Panc1 (cell line): ENCODE data around the gene LEPROT. TPM values are rescaled to one million over a fixed set of nuclear protein-coding genes. Genes with fewer than 3 reads are reported as not detected.

Source experiments
- ATAC-seq: fragments of 200-7000 bp; cut with Tn5 transposase; 2 replicates; pipeline ENCODE4 v1.9.1; 2020; ENCODE audit warnings: mild to moderate bottlenecking, moderate library complexity
- BruUV-seq: library from RNA; stranded (reverse); fragments of 400-500 nt; replicated peaks from 2 replicates; lab custom pipeline; 2021; lab: Mats Ljungman, UMichigan
- CTCF ChIA-PET: fragments of 300-600 bp; sonication (Branson Sonifier 250); formaldehyde crosslinking; loops from one replicate; lab custom pipeline; 2022; ENCODE audit warnings: antibody characterized with exemption; lab: Charles Lee
- POLR2A ChIA-PET: fragments of 300-600 bp; sonication (Branson Sonifier 250); formaldehyde crosslinking; loops from one replicate; lab custom pipeline; 2022; ENCODE audit warnings: antibody characterized with exemption; lab: Charles Lee
- DNase-seq: peaks from one replicate; pipeline ENCODE4 v3.0.0-alpha.2; 2010; ENCODE audit warnings: low read depth, low spot score
- H3K27ac ChIP-seq: 2 replicates; pipeline ENCODE4 v1.5.1; 2011; ENCODE audit warnings: mild to moderate bottlenecking, low read length, inconsistent platforms
- H3K27me3 ChIP-seq: fragments of 200-500 bp; sonication (Bioruptor generic); 2 replicates; pipeline ENCODE4 v1.6.0; 2014; ENCODE audit warnings: low read length, inconsistent platforms; ENCODE audit not compliant: control insufficient read depth, insufficient read depth
- H3K36me3 ChIP-seq: fragments of 200-500 bp; sonication (Bioruptor generic); 2 replicates; pipeline ENCODE4 v1.5.1; 2014; ENCODE audit warnings: inconsistent platforms, mild to moderate bottlenecking, low read length, moderate library complexity; ENCODE audit not compliant: control insufficient read depth, insufficient read depth
- H3K4me1 ChIP-seq: 2 replicates; pipeline ENCODE4 v1.5.1; 2011; ENCODE audit warnings: inconsistent platforms, mild to moderate bottlenecking, low read length, moderate library complexity; ENCODE audit not compliant: control insufficient read depth, insufficient read depth
- H3K4me3 ChIP-seq, 2 experiments: 2 replicates each; pipeline ENCODE4 v1.5.1; 2011 to 2012; ENCODE audit warnings: low read depth in 2 of 2, low read length in 2 of 2, mild to moderate bottlenecking in 2 of 2, inconsistent platforms in 1 of 2, moderate library complexity in 1 of 2
- H3K9me3 ChIP-seq: fragments of 200-500 bp; sonication (Bioruptor generic); 2 replicates; pipeline ENCODE4 v1.5.1; 2014; ENCODE audit warnings: low read depth, mild to moderate bottlenecking, inconsistent platforms, low read length, moderate library complexity; ENCODE audit not compliant: control insufficient read depth, insufficient read depth
- CTCF ChIP-seq: fragments of 450-650 bp; IDR thresholded peaks from 2 replicates; pipeline ENCODE4 v1.5.1; 2017; ENCODE audit warnings: mild to moderate bottlenecking
- POLR2AphosphoS5 ChIP-seq: IDR thresholded peaks from 2 replicates; pipeline ENCODE4 v1.6.1; 2012; ENCODE audit warnings: mild to moderate bottlenecking, low read depth, low read length, moderate library complexity
- REST ChIP-seq, 2 experiments: IDR thresholded peaks; 2 replicates each; pipeline ENCODE4 v1.6.1; 2011 to 2012; ENCODE audit warnings: low read depth in 2 of 2, control low read depth in 1 of 2, low read length in 1 of 2, mild to moderate bottlenecking in 1 of 2, moderate library complexity in 1 of 2; ENCODE audit not compliant: insufficient read depth in 1 of 2
- SIN3A ChIP-seq: IDR thresholded peaks from 2 replicates; pipeline ENCODE4 v1.6.1; 2012; ENCODE audit warnings: low read depth, mild to moderate bottlenecking, low read length, moderate library complexity, borderline replicate concordance; ENCODE audit not compliant: insufficient read depth
- TCF7L2 ChIP-seq: IDR thresholded peaks from 2 replicates; pipeline ENCODE4 v1.6.1; 2011; ENCODE audit warnings: mild to moderate bottlenecking, low read depth, low read length, inconsistent platforms
- in situ Hi-C: cut with HindIII; loops from 2 replicates; pipeline ENCODE4 v1.10.0; 2016; ENCODE audit warnings: low sequenced_read_pairs, low pct_unique_long_range_greater_than_20kb
- intact Hi-C: fragments of 100-400 bp; cut with micrococcal nuclease; formaldehyde crosslinking; loops from one replicate; pipeline ENCODE4 v1.10.0; 2022; ENCODE audit not compliant: unreplicated experiment
- total RNA-seq: library from RNA; stranded (reverse); gene quantifications from one replicate; pipeline ENCODE4 v1.2.1, GENCODE V29; 2021; ENCODE audit not compliant: unreplicated experiment

LEPROT gene
- total RNA-seq, 1 experiment from 2014 or later: 53.6 TPM

GRCh38 chr1:65417729-65418128, 2.7 kb upstream of the LEPROT start:
- no peak for TF ChIP-seq POLR2AphosphoS5
- TF ChIP-seq REST (IDR thresholded peaks at IDR 0.05; ENCODE audit: insufficient read depth in 1 of 2, low read depth in 2 of 2, low read length in 1 of 2): no peak
- no peak for TF ChIP-seq SIN3A
- no peak for TF ChIP-seq CTCF
- TF ChIP-seq TCF7L2: no peak
- in situ Hi-C loops (no loop called here), intact Hi-C loops (no loop called here)
- ATAC-seq (no peak), DNase-seq (no peak)
- H3K4me3 ChIP-seq: no peak overlapping the region
- no peak overlapping the region; the same call in 1 of the 2 replicates for H3K27ac ChIP-seq
- H3K27me3 ChIP-seq: no peaks in the 10 kb centered on the region
- no peaks in the 10 kb centered on the region; the same call in 1 of the 2 replicates for H3K36me3 ChIP-seq
- POLR2A ChIA-PET: no interaction called here
- BruUV-seq: no TSS peak
- CTCF ChIA-PET: no interaction called here
- peaks cover 24% of the 10 kb centered on the region for H3K4me1 ChIP-seq
- H3K9me3 ChIP-seq: no peaks in the 10 kb centered on the region

GRCh38 chr1:65418522-65419185, 1.8 kb upstream of the LEPROT start:
- no peak for ATAC-seq
- no peak for DNase-seq
- in situ Hi-C loops: no loop called here
- BruUV-seq: no TSS peak
- peaks cover 25% of the 10 kb centered on the region for H3K4me1 ChIP-seq
- H3K27me3 ChIP-seq: no peaks in the 10 kb centered on the region
- ChIA-PET POLR2A (no interaction called here), CTCF (no interaction called here)
- intact Hi-C loops: no loop called here
- H3K27ac ChIP-seq: no peak overlapping the region
- TF ChIP-seq TCF7L2 (no peak), SIN3A (no peak), POLR2AphosphoS5 (no peak), CTCF (no peak), REST (IDR thresholded peaks at IDR 0.05; ENCODE audit: insufficient read depth in 1 of 2, low read depth in 2 of 2, low read length in 1 of 2) (no peak)
- H3K36me3 ChIP-seq: no peaks in the 10 kb centered on the region; the same call in 1 of the 2 replicates
- H3K9me3 ChIP-seq: no peaks in the 10 kb centered on the region
- no peak overlapping the region for H3K4me3 ChIP-seq
